Epidermal melanocyte (primary cell): ENCODE data around the gene LRMDA.

Experiments
- DNase-seq: peaks from one replicate; pipeline ENCODE4 v3.0.0; 2011; ENCODE audit warnings: low spot score; ENCODE audit not compliant: insufficient read length

The LRMDA gene

DNA sequence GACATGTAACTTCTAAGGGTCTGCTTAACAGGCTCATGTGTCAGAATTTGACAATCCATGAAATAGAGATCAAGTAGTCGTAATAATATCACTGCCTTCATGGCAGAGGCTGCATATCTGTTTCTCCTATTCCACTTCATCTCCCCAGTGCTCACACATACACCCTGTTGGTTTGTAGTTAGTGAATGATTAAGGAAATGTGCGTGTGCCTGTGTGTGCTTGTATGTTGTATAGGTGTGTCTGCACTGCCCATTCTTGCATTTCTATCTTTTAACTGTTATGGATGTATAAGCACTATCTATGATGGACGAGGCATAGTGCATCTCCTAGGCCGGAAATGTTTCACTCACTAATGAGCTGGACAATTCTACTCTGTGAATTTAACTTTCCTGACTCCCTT, 985.2 kb downstream of the LRMDA start:
- no peak for DNase-seq

DNA sequence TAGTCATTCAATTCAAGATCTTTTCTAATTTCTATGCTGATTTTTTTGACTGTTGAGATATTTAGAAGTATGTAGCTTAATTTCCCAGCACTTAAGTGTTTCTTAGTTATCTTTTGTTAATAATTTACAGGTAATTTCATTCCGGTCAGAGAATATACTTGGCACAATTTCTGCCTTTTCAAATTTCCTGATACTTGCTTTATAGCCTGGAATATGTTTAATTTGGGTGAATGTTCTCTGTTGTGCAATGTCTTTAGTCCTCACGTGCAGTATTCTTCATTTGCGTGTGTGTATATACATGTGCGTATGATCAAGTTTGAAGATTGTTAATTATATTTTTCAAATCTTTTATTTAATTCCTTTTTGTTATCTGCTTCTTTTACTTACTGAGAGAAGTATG, 989.3 kb downstream of the LRMDA start:
- DNase-seq, result no peak

DNA sequence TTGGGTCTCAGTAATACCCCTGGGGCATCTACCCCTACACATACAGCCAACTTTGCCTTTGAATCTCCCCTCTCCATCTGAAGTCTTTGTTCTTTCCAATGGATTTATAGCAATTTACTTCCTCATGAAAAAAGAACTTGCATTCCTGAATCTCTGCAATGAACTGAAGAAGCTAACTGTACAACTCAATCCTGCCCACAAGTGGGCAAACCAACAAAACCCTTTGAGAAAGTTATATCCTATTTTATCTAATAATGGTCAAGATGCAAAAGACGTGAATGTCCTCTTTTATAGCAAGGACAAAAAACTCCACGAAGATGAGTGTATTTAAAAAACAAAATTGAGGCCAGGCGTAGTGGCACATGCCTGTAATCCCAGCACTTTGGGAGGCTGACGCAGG, 991.3 kb downstream of the LRMDA start:
- no peak for DNase-seq

DNA sequence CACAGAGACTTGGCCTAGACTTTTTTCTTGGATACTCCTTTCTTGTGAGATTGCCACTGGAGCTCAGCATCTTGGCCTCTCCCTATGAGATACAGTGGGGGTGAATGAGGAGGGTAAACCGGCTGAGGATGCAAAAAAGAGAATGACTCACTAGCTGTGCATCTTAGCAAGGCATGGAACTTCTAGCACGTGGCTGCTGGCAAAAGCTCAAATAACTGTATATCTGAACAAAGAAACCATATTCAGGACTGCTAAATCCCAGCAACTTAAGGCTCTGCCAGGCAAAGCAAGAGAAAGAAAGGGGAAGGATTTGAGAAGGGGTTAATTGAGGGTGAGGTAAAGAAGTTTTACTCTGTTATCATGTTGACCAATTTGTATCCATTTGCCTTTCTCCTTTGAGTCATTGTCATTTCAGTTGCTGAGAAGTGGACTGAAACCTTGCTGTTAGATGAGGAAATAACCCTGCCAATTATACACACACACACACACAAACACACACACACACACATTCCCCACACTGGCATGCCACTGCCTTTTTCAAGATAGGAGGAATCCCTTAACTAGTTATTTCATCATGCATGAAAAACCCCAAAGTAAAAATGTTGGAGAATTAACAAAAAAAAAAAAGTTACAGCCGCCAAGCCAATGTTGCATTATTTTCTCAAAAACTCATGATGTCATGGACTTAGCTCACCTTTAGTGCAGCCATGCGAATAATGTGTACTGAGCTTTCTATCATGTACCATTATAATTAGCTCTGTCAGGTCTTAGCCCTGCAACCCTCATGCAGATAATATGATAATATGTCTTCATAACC, 997.3 kb downstream of the LRMDA start:
- DNase-seq, result no peak

DNA sequence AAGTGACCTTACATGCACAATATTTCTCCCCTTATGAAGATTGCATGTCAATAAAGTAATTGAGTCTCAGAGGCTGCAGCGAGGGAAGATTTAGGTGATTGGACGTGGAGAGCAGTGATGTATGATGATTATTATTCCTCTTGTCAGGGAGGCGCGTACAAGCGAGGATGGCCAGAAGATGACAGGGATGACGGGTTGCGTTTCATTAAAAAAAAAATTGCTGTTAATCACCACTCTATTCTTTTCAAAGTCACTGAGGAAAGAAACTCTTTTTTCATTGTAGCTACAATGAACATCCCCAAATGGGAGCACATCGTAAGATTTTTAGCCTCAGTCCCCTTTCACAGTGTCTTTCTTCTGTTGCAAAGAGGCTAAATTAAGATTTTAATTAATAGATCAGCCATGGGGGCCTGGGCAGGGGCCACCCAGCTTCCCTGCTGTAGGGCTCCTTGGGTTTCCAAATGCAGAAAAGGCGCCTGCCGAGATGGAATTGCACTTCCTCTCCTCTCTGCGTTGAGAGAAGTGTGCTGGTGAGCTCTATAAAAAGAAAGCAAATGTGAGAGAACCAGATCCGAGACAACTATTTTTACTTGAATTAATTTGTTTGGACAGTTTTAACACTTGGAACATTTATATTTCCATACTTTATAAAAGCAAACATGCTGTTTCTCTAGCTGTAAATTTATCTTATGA, 998.1 kb downstream of the LRMDA start:
- DNase-seq, result no peak

DNA sequence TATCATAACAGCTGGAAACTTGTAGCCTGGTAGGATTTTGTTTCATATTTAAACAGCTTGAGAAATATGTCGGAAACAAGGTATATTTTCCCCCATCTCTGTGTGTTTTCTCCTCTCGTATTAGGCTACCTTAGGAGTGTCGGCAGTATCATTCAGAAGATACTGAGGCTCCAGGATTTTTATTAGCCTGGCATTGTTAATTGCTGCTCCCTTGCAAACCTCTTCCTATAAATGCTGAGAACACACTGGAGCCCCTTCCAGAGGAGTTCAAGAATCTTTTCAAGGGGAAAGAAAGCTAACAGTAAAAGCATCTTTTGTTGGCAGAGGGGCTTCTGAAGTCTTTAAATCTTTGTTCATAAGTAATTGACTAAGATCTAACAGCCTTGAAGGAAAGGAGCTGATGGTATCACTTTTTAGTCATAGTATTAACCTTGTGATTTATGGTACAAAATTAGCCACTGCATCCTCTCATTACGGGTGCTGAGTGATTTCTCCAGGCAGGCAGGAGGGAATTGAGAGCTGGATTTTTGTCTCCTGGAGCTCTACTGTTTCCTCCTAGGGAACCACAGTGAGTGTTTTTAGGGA, 998.7 kb downstream of the LRMDA start:
- DNase-seq, result no peak

DNA sequence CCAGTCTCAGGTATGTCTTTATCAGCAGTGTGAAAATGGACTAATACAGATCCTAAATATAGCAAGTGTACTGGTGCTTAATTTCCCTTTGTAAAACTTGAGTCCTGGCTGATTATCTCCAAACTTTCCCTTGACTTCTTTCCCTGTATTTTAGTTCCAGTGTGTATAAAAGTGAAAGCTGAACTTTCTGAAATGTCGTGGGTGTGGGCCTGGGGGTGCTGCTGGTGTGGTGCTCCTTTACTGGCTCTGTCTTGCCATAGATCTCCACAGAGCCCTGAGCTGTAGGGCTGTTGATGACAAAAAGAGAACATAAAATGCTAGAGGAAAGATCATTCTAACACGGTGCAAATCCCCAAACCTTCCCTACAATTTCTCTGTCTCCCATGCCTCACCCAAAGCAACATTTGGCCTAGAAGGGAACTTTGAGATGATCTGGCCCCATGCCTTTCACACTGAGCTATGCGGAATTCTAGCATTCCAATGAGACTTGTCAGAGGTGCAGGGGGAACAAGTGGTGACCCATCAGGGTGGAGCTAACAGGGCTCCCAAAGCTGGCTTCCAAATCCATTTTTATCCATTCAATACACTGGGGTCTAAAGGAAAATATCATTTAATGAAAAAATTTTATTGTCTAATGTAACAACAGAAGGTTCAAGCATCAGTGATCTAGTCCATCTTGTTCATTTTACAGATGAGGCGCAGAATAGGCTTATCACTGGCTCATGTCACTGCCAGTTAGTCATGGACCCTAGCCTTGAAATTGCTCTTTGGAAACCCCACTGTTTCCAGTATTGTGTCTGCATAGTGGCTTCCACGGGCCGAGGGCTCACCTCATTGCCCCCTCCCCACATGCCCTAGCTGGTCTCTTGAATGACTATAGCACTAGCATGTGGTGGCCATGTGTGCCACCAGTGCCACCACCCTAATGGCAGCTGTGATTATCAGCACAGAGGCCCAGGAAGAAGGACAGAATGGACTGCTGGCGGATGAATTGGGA, 1000.9 kb downstream of the LRMDA start:
- no peak for DNase-seq

DNA sequence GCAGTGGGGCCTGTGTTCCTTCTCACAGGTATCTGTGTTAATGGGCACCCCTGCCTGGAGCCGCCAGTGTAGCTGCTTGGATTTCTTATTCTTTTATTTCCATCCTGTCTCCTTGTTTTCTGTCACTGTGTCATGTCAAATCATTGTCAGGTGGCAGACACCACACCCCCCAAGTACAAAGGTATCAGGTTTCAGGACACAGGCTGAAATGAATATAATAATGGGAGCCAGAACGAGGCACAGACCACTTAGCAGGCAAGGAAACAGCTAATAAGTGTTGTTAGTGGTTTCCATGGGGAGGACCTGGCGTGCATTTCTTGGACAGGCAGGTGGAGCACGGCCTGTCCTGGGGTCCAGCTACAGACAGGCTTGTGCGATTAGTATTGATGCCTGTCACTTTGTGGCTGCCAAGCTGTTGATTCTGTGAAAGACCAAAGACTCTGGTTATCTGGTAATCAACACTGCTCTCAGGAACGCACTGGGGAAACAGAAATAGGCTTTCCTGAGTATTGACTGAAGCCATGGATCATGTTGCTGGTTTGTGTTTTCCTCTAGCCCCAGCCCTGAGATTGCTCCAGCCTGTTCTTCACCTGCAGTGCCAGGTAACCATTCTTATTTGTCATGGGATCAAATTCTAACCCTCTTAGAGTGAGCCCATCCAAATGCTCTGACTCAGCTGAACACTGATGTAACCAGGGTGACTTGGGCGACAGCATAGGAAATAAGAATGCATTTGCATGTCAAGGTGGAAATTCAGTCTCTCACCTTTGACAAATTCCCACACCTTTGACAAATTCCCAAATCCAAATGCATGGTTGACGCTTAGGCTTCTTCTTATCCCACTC, 1002.0 kb downstream of the LRMDA start:
- DNase-seq, result no peak

DNA sequence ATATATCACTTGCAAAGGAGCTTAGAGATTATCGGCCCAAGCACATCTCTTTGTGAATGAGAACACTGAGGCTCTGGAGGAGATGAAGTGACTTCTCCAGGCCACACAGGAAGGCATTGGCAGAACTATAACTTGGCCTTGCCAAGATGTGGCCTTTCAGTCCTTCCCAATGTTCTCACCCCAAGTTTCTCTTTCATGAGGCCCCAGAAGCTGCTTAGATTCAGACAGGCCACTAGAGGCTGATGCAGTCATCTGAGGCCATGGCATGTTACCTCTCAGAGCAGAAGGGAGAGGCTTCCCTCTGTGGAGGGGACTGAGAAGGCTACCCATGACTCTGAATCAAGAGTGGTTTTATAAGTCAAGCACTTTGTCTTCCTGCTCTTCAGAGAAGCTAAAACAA, 1003.7 kb downstream of the LRMDA start:
- DNase-seq, result no peak

DNA sequence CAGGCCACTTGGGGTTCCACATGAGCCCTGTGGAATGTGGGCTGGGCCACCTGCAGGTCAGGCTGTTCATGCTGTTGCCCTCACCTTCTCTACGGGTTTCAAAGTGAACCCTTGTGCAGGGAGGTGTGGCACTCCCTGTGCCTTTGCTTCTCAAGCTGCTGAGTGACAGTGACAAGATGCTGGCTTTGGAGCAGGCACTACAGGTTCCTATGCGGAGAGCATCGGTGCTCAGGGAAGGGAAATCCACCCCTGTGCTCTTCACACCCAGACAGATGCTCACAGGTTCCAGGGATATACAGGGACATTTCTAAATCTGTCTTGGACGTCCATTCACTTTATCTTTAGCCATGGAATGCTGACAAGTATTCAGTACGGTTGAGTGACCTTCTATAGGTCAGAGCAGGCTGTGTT, 1005.0 kb downstream of the LRMDA start:
- no peak for DNase-seq

DNA sequence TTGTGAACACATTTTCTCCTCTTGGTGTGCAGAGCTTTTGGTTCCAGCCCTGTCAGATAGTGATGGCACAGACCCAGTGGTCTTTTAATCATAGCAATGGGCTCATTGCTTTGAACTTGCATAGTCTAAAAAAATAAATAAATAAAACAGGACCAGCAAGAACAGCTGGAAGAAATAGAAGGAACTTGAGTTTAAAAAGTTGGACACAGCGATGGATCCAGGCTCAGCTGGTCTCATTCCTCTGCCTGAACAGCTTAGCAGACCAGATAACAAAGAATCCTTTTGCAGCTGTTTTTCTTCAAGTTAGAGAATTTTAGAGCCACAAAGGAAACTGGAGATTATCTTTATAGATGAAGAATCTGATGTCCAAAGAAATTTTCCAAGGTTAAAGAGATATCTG, 1005.6 kb downstream of the LRMDA start:
- no peak for DNase-seq

DNA sequence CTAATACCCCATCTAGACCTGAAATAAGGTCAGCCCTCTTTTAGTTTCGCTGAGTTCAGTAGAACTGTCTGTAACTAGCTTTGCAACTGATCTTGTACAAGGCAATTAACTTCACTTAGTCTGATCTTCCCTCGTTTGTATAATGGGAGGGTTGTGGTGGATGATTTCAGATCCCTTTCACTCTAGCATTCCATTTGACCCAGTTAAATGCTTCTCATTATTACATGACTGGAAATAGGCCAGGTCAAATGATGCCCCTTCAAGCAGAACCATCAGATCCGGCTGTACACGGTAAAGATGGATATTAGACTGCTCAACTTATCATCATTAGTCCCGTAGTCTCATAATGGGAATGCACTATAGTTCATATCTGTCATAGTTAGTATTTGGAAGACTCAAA, 1009.0 kb downstream of the LRMDA start:
- DNase-seq, result no peak

DNA sequence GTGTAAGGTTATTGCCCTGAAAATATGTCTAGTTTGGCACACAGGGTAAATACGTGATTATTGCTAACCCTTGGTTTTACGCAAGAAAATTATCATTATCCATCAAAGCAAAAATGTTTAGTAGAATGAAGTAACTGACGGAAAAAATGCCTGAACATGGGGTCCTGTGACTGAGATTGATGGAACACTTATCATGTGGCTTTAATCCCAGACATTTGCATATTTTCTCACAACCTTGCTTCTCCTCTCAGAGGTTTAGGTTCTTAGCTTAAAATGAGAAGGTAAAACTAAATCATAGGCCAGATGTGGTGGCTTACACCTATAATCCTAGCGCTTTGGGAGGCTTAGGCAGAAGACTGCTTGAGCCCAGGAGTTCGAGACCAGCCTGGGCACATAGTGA, 1010.7 kb downstream of the LRMDA start:
- DNase-seq, result no peak

DNA sequence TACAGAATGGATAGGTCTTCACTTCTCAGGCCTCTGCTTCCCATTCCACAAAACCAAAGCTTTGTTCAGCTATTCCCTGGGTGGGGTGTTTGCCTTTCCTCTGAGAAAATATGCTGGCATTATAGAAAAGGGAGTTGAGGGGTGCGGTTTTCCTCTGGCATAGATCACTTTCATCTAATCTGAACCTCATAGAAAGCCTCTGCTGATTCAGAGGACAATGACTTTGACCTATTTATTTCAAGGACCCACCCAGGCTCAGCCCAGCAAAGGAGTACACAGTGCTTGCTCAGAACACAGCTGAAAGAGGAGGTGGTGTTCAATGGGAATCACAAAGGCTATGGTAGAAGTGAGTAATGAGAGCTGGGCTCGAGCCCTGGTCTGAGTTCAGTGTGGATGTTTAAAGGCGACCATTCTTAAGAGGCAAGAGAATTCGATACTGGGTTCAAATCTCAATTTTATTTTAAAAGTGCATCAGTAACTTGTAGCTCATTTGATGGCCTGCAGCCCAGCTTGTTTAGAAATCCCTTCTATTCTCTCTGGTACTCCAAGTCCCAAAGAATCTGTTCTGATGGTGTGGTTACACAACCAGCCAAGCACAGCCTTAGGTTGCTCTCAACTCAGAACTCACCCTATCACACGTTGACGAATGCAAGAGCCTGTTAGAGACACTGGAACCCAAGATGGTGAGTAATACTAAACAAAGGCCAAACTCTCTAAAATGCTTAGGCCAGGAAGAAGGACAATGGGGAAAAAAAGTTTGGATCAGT, 1012.8 kb downstream of the LRMDA start:
- no peak for DNase-seq

DNA sequence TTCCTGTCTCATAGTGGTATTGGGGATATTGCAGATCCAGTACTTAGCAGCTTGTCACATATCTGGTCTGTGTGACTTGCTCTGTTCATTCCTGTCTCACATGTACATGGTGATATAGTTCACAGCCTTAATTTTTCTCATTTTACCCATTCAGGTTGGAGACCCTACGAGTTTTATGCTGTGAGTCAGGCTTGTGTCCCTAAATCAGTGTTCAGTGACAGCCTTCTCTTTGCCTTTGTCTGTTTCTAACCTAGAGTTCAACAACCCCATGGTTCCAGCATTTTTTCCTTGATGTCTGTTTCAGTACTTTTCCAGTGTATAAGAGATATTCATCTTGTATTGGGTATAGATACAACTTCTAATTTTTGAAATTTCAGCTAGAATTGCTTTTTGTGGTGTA, 1016.2 kb downstream of the LRMDA start:
- DNase-seq, result no peak

DNA sequence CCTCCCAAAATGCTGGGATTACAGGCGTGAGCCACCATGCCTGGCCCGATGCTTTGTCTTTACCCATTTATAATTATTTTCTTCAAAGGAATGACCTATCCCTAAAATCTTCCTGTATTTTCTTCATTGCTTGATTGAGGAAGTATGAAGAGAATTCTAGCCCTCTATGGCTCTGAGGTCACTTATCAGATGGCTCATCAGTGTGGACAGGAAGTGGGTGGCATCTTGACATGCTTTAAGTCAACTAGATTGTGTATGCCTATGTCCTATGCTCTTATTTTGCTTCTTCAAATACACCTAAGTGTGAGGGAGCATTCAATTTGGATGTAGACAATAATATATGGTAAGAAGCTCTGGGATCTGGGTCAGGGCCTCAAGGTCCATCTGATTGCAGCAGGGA, 1020.5 kb downstream of the LRMDA start:
- DNase-seq, result no peak

DNA sequence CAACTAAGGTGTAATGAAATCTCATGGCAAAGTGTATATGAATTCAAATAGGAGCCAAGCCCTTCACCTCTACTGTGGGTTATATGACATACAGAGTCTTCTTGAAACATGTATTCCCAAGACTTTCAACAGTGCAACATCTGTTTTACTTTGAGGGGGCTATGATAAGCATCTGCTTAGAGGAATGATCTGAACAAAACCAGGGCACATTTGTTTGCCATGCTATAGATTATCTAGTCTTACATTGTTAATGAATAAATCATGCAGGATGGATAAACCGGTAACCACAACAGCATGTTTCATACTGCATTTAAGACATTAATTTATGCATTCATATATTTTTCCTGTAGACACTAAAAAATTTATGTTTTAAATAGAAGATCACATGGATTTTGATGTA, 1021.9 kb downstream of the LRMDA start:
- DNase-seq, result no peak

DNA sequence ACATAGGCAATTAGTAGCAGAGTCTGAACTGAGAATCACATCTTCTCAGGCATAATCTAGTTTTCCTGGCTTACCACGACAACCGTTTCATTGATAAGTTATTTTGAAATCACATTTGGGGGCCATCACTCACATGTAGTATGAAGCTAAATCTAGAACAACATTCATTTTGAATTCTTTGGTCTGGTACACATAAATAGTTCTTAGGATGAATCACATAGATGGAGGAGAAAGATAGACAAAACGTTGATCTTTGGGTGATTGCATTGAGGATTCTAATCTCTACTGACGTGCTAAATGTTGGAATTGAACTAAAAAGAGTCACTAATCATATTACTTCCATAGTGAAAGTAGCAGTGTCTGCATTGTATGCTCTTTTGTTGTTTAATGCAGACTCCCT, 1022.6 kb downstream of the LRMDA start:
- no peak for DNase-seq

DNA sequence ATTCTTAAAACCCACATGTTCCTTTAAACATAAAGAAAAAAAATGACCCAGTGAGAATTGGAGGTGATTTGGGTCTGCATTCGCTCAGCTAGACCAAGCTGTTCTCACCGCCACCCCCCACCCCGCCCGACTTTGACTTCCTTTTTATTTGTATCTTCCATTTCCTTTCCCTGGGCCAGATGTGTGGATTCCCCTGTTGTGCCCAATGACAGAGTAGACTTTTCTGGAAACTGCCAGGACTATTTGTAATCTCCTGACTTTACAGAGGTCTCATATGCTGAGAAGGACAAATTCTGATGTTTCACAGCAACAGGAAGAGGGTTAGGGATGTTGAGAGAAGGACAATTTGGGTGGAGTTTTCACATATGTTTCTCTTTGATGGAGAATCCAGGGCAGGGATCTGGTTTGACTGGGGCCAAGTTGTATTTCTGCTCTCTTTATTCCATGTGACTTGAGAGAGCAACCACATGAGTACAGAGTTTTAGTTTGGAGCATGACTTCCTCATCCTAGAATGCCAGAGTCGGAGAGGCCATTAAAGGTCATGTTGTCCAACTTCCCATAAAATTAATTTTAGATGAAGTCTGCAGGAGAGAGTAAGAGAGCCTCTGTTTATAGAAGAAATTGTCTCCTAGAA, 1023.2 kb downstream of the LRMDA start:
- DNase-seq, result no peak
